Amniotic stem cell (primary cell): ENCODE data around the gene DGCR6.
"Not testable (repeated sequence)": the region's sequence is repeated elsewhere in the genome, so short reads cannot be mapped to it uniquely, and the experiment has no call there.

Source experiments
- DNase-seq: peaks from one replicate; lab custom pipeline; 2025; lab: John Stamatoyannopoulos, UW

DGCR6 gene

DNA sequence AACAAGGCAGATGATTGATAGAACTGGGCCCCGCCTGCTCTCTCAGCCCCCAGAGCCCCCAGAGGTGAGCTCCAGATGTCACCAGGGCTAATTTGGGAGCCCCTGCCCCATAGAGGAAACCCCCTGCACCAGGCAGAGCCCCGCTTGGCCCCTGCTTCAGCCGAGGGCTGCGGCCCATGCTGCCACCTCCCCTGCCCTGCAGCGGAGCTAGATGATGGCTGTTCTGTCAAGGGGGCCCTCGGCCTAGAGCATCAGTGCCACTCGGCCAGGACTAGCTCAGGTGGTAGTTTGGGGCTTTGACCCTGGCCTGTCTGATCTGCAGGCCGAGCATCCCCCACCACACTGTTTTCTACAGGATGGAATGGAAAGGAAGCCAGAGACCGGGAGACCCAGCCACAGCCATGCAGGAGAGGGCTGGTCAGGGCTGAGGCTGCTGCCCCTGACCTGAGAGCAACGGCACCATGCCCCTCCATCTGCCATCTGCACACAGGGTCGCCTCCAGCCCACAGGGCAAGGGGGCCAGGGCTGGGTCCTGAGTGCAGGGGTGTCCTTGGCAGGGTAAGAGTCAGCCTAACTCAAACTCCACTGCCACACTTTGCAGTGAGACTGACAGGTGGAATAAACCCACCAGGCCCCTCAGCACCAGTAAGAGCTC lies 54.2 kb downstream of the DGCR6 start:
- DNase-seq: not testable (repeated sequence)

DNA sequence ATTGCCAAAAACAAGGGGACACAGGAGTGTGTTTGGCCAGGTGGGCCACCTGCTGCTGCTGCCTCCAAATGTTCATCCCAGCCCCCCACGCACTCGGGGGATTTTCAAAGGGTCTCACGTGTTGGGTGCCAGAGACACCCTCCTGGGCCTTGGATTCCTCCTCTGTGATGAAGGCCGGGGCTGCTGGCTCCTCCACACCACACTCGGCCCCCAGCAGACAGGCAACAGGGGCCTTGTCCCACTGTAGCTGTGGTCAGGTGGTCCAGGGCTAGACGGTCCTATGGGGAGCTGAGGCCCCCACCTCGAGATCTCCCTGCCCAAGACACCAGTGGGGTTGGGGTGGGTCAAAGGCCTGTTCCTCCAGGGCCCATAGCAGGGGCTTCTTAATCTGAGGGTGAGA lies 55.1 kb downstream of the DGCR6 start:
- not testable (repeated sequence) for DNase-seq
